H9 (cell line): ENCODE results near the gene NPPC. TPM values are rescaled to one million over a fixed set of nuclear protein-coding genes. Genes with fewer than 3 reads are reported as not detected.

Experiments used
- DNase-seq: peaks from one replicate; pipeline ENCODE4 v3.0.0-alpha.2; 2017
- H2AFZ ChIP-seq: one replicate; pipeline ENCODE4 v1.6.1; 2013; ENCODE audit warnings: mild to moderate bottlenecking, low read length, control low read depth, moderate library complexity
- H2AK5ac ChIP-seq: 2 replicates; pipeline ENCODE4 v1.6.1; 2013; ENCODE audit warnings: low read length, control low read depth, mixed read lengths; ENCODE audit not compliant: insufficient read length
- H2BK120ac ChIP-seq: one replicate; pipeline ENCODE4 v1.6.1; 2013; ENCODE audit warnings: low read depth, mild to moderate bottlenecking, low read length, control low read depth, inconsistent platforms; ENCODE audit not compliant: poor library complexity, severe bottlenecking
- H2BK12ac ChIP-seq: 2 replicates; pipeline ENCODE4 v1.6.1; 2013; ENCODE audit warnings: low read length, control low read depth, mixed read lengths, low read depth; ENCODE audit not compliant: insufficient read length
- H2BK15ac ChIP-seq: 2 replicates; pipeline ENCODE4 v1.6.1; 2013; ENCODE audit warnings: low read depth, low read length, control low read depth
- H2BK20ac ChIP-seq: one replicate; pipeline ENCODE4 v1.6.1; 2013; ENCODE audit warnings: low read depth, mild to moderate bottlenecking, low read length, control low read depth, inconsistent platforms; ENCODE audit not compliant: poor library complexity, severe bottlenecking
- H2BK5ac ChIP-seq: 2 replicates; pipeline ENCODE4 v1.6.1; 2013; ENCODE audit warnings: low read length, control low read depth, mixed read lengths; ENCODE audit not compliant: insufficient read length
- H3K14ac ChIP-seq: 2 replicates; pipeline ENCODE4 v1.6.1; 2013; ENCODE audit warnings: low read length, control low read depth; ENCODE audit not compliant: insufficient read depth
- H3K18ac ChIP-seq: 2 replicates; pipeline ENCODE4 v1.6.1; 2013; ENCODE audit warnings: low read depth, mild to moderate bottlenecking, mixed read lengths, low read length, control low read depth; ENCODE audit not compliant: insufficient read length
- H3K23ac ChIP-seq: 2 replicates; pipeline ENCODE4 v1.6.1; 2013; ENCODE audit warnings: low read length, control low read depth, mixed read lengths, low read depth; ENCODE audit not compliant: insufficient read length
- H3K23me2 ChIP-seq: 2 replicates; pipeline ENCODE4 v1.6.1; 2013; ENCODE audit warnings: low read depth, mild to moderate bottlenecking, mixed read lengths, low read length, control low read depth; ENCODE audit not compliant: insufficient read length, poor library complexity, severe bottlenecking
- H3K27ac ChIP-seq: 2 replicates; pipeline ENCODE4 v1.5.1; 2013; ENCODE audit warnings: low read length, control low read depth, mixed read lengths, low read depth; ENCODE audit not compliant: insufficient read length
- H3K27me3 ChIP-seq: 2 replicates; pipeline ENCODE4 v1.6.1; 2013; ENCODE audit warnings: low read length, control low read depth, inconsistent platforms; ENCODE audit not compliant: insufficient read depth
- H3K4ac ChIP-seq: 2 replicates; pipeline ENCODE4 v1.6.1; 2013; ENCODE audit warnings: low read depth, mild to moderate bottlenecking, control low read depth, inconsistent platforms, low read length, moderate library complexity
- H3K4me1 ChIP-seq: 2 replicates; pipeline ENCODE4 v1.6.1; 2013; ENCODE audit warnings: low read length, control low read depth, inconsistent platforms; ENCODE audit not compliant: insufficient read depth
- H3K4me2 ChIP-seq: 2 replicates; pipeline ENCODE4 v1.6.1; 2013; ENCODE audit warnings: low read length, control low read depth, mixed read lengths; ENCODE audit not compliant: insufficient read length, insufficient read depth
- H3K56ac ChIP-seq: 2 replicates; pipeline ENCODE4 v1.6.1; 2013; ENCODE audit warnings: low read depth, mild to moderate bottlenecking, mixed read lengths, low read length, control low read depth; ENCODE audit not compliant: insufficient read length
- H3K79me1 ChIP-seq: 2 replicates; pipeline ENCODE4 v1.6.1; 2013; ENCODE audit warnings: low read depth, mild to moderate bottlenecking, moderate library complexity, low read length, control low read depth, inconsistent platforms; ENCODE audit not compliant: insufficient read depth, poor library complexity, severe bottlenecking
- H3K79me2 ChIP-seq: 2 replicates; pipeline ENCODE4 v1.6.1; 2013; ENCODE audit warnings: low read length, control low read depth, inconsistent platforms; ENCODE audit not compliant: insufficient read depth
- H3K9ac ChIP-seq: 2 replicates; pipeline ENCODE4 v1.6.1; 2013; ENCODE audit warnings: low read length, control low read depth, mixed read lengths; ENCODE audit not compliant: insufficient read length; ENCODE audit errors: extremely low read depth
- H3K9me3 ChIP-seq: one replicate; pipeline ENCODE4 v1.6.1; 2013; ENCODE audit warnings: low read depth, low read length, inconsistent platforms; ENCODE audit not compliant: control insufficient read depth
- H3T11ph ChIP-seq: one replicate; pipeline ENCODE4 v1.6.1; 2013; ENCODE audit warnings: mild to moderate bottlenecking, low read length, control low read depth, inconsistent platforms
- H4K20me1 ChIP-seq: one replicate; pipeline ENCODE4 v1.6.1; 2013; ENCODE audit not compliant: control insufficient read depth, insufficient read length, insufficient read depth
- H4K5ac ChIP-seq: 2 replicates; pipeline ENCODE4 v1.6.1; 2013; ENCODE audit warnings: low read depth, mild to moderate bottlenecking, mixed read lengths, low read length, control low read depth; ENCODE audit not compliant: insufficient read length
- H4K8ac ChIP-seq: replicated peaks from 2 replicates; pipeline ENCODE4 v1.6.1; 2013; ENCODE audit warnings: low read length, control low read depth, mixed read lengths, low read depth; ENCODE audit not compliant: insufficient read length
- H4K91ac ChIP-seq: 2 replicates; pipeline ENCODE4 v1.6.1; 2013; ENCODE audit warnings: low read depth, mild to moderate bottlenecking, moderate library complexity, mixed read lengths, low read length, control low read depth; ENCODE audit not compliant: insufficient read length
- H3K27ac Mint-ChIP-seq, 3 experiments: 2 replicates in 2 of 3; 3 replicates in 1 of 3; pipeline ENCODE4 v1.8.0; 2020 to 2021; ENCODE audit warnings: mixed read lengths in 3 of 3, mild to moderate bottlenecking in 1 of 3, moderate library complexity in 1 of 3
- H3K27me3 Mint-ChIP-seq: 2 replicates; pipeline ENCODE4 v1.8.0; 2021; ENCODE audit warnings: low read depth, mild to moderate bottlenecking, moderate library complexity, mixed read lengths
- H3K36me3 Mint-ChIP-seq, 3 experiments: 2 replicates in 2 of 3; 3 replicates in 1 of 3; pipeline ENCODE4 v1.8.0; 2020 to 2021; ENCODE audit warnings: low read depth in 3 of 3, mixed read lengths in 3 of 3; ENCODE audit not compliant: insufficient read depth in 1 of 3
- H3K4me1 Mint-ChIP-seq, 2 experiments: 2 replicates each; pipeline ENCODE4 v1.8.0; 2020; ENCODE audit warnings: mixed read lengths in 2 of 2
- H3K4me3 Mint-ChIP-seq, 2 experiments: 2 replicates in 1 of 2; 3 replicates in 1 of 2; pipeline ENCODE4 v1.8.0; 2020 to 2021; ENCODE audit warnings: mild to moderate bottlenecking in 2 of 2, mixed read lengths in 2 of 2, moderate library complexity in 1 of 2
- H3K9me3 Mint-ChIP-seq, 2 experiments: 2 replicates in 1 of 2; 3 replicates in 1 of 2; pipeline ENCODE4 v1.8.0; 2020; ENCODE audit warnings: mild to moderate bottlenecking in 2 of 2, mixed read lengths in 2 of 2, moderate library complexity in 1 of 2
- CTCF ChIP-seq: fragments of 200-600 bp; sonication (generic); conservative IDR thresholded peaks from 3 replicates; pipeline ENCODE4 v1.8.0; 2021; ENCODE audit warnings: antibody characterized with exemption, mild to moderate bottlenecking
- WGBS: extraction: QIAGEN DNeasy Blood & Tissue Kit; methylation state at CpG from one replicate; pipeline ENCODE4 v1.1.7; 2013; ENCODE audit warnings: missing lambda C conversion rate, low lambda C conversion rate, mixed read lengths; ENCODE audit not compliant: insufficient read length; ENCODE audit errors: extremely low coverage; 5-methylcytosine and 5-hydroxymethylcytosine counted together
- total RNA-seq: library from RNA; stranded (reverse); gene quantifications from 2 replicates; pipeline ENCODE4 v1.2.1, GENCODE V29; 2021

The NPPC gene
- total RNA-seq, 1 experiment from 2014 or later = 1.1 TPM

GRCh38 chr2:231879216-231879615 lies 47.0 kb downstream of the NPPC start:
- Histone ChIP-seq H2BK20ac (no peak overlapping the region), H2BK12ac (no peak overlapping the region), H2AFZ (no peak overlapping the region), H3K9me3 (no peaks in the 10 kb centered on the region), H3K4me2 (no peak overlapping the region), H3K23ac (no peak overlapping the region), H3K79me2 (no peaks in the 10 kb centered on the region), H2BK120ac (no peak overlapping the region), H4K5ac (no peak overlapping the region), H3K18ac (no peak overlapping the region), H3K9ac (no peak overlapping the region), H3K14ac (no peak overlapping the region), H2BK5ac (no peak overlapping the region), H4K8ac (no peak overlapping the region), H4K20me1 (no peaks in the 10 kb centered on the region), H3K4me1 (no peaks in the 10 kb centered on the region), H3K56ac (no peak overlapping the region), H4K91ac (no peak overlapping the region), H2AK5ac (no peak overlapping the region), H3K27ac (no peak overlapping the region), H3K79me1 (no peaks in the 10 kb centered on the region), H3K27me3 (no peaks in the 10 kb centered on the region), H3K23me2 (no peaks in the 10 kb centered on the region), H3K4ac (no peak overlapping the region), H2BK15ac (no peak overlapping the region), H3T11ph (no peak overlapping the region)
- no peak overlapping the region for H3K4me3 Mint-ChIP-seq
- H3K36me3 Mint-ChIP-seq = no peaks in the 10 kb centered on the region
- WGBS = no CpG with 5 or more reads among the region's 7 CpGs
- peaks cover 8% of the 10 kb centered on the region in 2 experiments for H3K4me1 Mint-ChIP-seq
- no peak for DNase-seq
- no peak for TF ChIP-seq CTCF
- no peaks in the 10 kb centered on the region for H3K9me3 Mint-ChIP-seq
- peaks cover 2% of the 10 kb centered on the region for H3K27me3 Mint-ChIP-seq
- H3K27ac Mint-ChIP-seq = no peak overlapping the region
